LNCaP clone FGC (cell line): ENCODE measurements around the gene CCDC89.

Experiments used
- DNase-seq: peaks from one replicate; pipeline ENCODE4 v3.0.0-alpha.2; 2011; ENCODE audit warnings: low read depth
- H3K4me3 ChIP-seq: 2 replicates; pipeline ENCODE4 v1.5.1; 2011; ENCODE audit warnings: mild to moderate bottlenecking, low read depth, low read length, control low read depth
- CTCF ChIP-seq: IDR thresholded peaks from 2 replicates; pipeline ENCODE4 v1.5.1; 2012; ENCODE audit warnings: mild to moderate bottlenecking; ENCODE audit not compliant: control insufficient read depth, insufficient read depth; ENCODE audit errors: extremely low read depth

Gene CCDC89

GRCh38 chr11:85694385-85694980 lies 8.5 kb upstream of the CCDC89 start:
- H3K4me3 ChIP-seq = no peak overlapping the region
- DNase-seq = peak; percentile 50

GRCh38 chr11:85685125-85685819 lies 723 bp downstream of the CCDC89 start:
- no peak overlapping the region for H3K4me3 ChIP-seq
- DNase-seq = no peak
- no peak for TF ChIP-seq CTCF

More at GRCh38 chr11:85694385-85694980, 8.5 kb upstream of the CCDC89 start:
- TF ChIP-seq CTCF = peak; percentile 88

GRCh38 chr11:85682330-85683305 lies 3.4 kb downstream of the CCDC89 start:
- H3K4me3 ChIP-seq = no peak overlapping the region
- DNase-seq = no peak
- no peak for TF ChIP-seq CTCF

GRCh38 chr11:85680897-85681296 lies 5.1 kb downstream of the CCDC89 start:
- TF ChIP-seq CTCF = no peak
- H3K4me3 ChIP-seq = no peak overlapping the region
- no peak for DNase-seq

GRCh38 chr11:85679576-85679975 lies 6.4 kb downstream of the CCDC89 start:
- DNase-seq = no peak
- no peak for TF ChIP-seq CTCF
- no peak overlapping the region for H3K4me3 ChIP-seq

GRCh38 chr11:85673393-85673792 lies 12.6 kb downstream of the CCDC89 start:
- no peak for TF ChIP-seq CTCF
- no peak for DNase-seq
- H3K4me3 ChIP-seq = no peak overlapping the region
